GM18508 (cell line): ENCODE results near the gene PPIG.
"Not testable (repeated sequence)": the region's sequence is repeated elsewhere in the genome, so short reads cannot be mapped to it uniquely, and the experiment has no call there.

ENCODE experiments used
- ATAC-seq: cut with Tn5 transposase; IDR thresholded peaks from one replicate; pipeline ENCODE4 v1.9.1; 2021; ENCODE audit warnings: moderate number of reproducible peaks; ENCODE audit not compliant: insufficient read depth, unreplicated experiment

PPIG gene

GRCh38 chr2:169585673-169586072 lies 1.5 kb downstream of the PPIG start:
- ATAC-seq, result no peak

- ATAC-seq, result no peak
Observed at GRCh38 chr2:169590804-169591203, 6.7 kb downstream of the PPIG start.

- not testable (repeated sequence) for ATAC-seq
Observed at GRCh38 chr2:169596546-169596945, 12.4 kb downstream of the PPIG start.

GRCh38 chr2:169598982-169599381 lies 14.8 kb downstream of the PPIG start:
- ATAC-seq, result no peak

GRCh38 chr2:169599568-169599967 lies 15.4 kb downstream of the PPIG start:
- no peak for ATAC-seq

GRCh38 chr2:169609264-169609663 lies 25.1 kb downstream of the PPIG start:
- no peak for ATAC-seq

GRCh38 chr2:169613876-169614275 lies 29.7 kb downstream of the PPIG start:
- no peak for ATAC-seq

- not testable (repeated sequence) for ATAC-seq
Observed at GRCh38 chr2:169615982-169616381, 31.8 kb downstream of the PPIG start.

GRCh38 chr2:169619946-169620345 lies 35.8 kb downstream of the PPIG start:
- no peak for ATAC-seq

- no peak for ATAC-seq
Observed at GRCh38 chr2:169620509-169620908, 36.4 kb downstream of the PPIG start.

GRCh38 chr2:169623235-169623634 lies 39.1 kb downstream of the PPIG start:
- no peak for ATAC-seq

- no peak for ATAC-seq
Observed at GRCh38 chr2:169625781-169626180, 41.6 kb downstream of the PPIG start.

GRCh38 chr2:169636440-169637097 lies 52.4 kb downstream of the PPIG start:
- no peak for ATAC-seq

- ATAC-seq, result no peak
Observed at GRCh38 chr2:169637620-169638019, 53.5 kb downstream of the PPIG start.

- no peak for ATAC-seq
Observed at GRCh38 chr2:169640104-169640503, 56.0 kb downstream of the PPIG start.

- ATAC-seq, result no peak
Observed at GRCh38 chr2:169641464-169641863, 57.3 kb downstream of the PPIG start.

GRCh38 chr2:169644173-169644572 lies 60.0 kb downstream of the PPIG start:
- no peak for ATAC-seq

- ATAC-seq, result no peak
Observed at GRCh38 chr2:169647496-169647895, 63.3 kb downstream of the PPIG start.

GRCh38 chr2:169649278-169649677 lies 65.1 kb downstream of the PPIG start:
- ATAC-seq, result no peak

- no peak for ATAC-seq
Observed at GRCh38 chr2:169653636-169654035, 69.5 kb downstream of the PPIG start.

GRCh38 chr2:169656164-169656563 lies 72.0 kb downstream of the PPIG start:
- no peak for ATAC-seq

GRCh38 chr2:169658877-169659276 lies 74.7 kb downstream of the PPIG start:
- no peak for ATAC-seq

- ATAC-seq, result no peak
Observed at GRCh38 chr2:169659320-169659719, 75.2 kb downstream of the PPIG start.
